HepG2 (cell line): ENCODE results near the gene ANKRD12. TPM values are rescaled to one million over a fixed set of nuclear protein-coding genes. Genes with fewer than 3 reads are reported as not detected.

Source experiments
- ATAC-seq: fragments of 200-7000 bp; cut with Tn5 transposase; 3 replicates; pipeline ENCODE4 v1.9.1; 2020; ENCODE audit warnings: mild to moderate bottlenecking, moderate library complexity
- BruUV-seq: library from RNA; stranded (reverse); fragments of 400-500 nt; replicated peaks from 2 replicates; lab custom pipeline; 2021; lab: Mats Ljungman, UMichigan
- CTCF ChIA-PET: fragments of 300-600 bp; formaldehyde crosslinking; extraction: SDS; loops from one replicate; lab custom pipeline; 2021; ENCODE audit warnings: low total read pairs, inconsistent platforms, low intra/inter-chr PET ratio; lab: Yijun Ruan, JAX
- POLR2A ChIA-PET: fragments of 350-600 bp; sonication (Branson Sonifier 250); formaldehyde crosslinking; loops from one replicate; lab custom pipeline; 2020; ENCODE audit warnings: antibody characterized with exemption, inconsistent platforms; lab: Yijun Ruan, JAX
- DNase-seq: peaks from one replicate; pipeline ENCODE4 v3.0.0-alpha.2; 2015; ENCODE audit warnings: low spot score
- FAIRE-seq: peaks from 3 replicates; lab custom pipeline; 2011; peaks lifted over from hg19 to GRCh38; lab: Jason Lieb, UNC
- H2AFZ ChIP-seq: one replicate; pipeline ENCODE4 v1.6.1; 2011; ENCODE audit warnings: low read length, inconsistent platforms
- H3K27ac ChIP-seq: fragments of 300-600 bp; 3 replicates; pipeline ENCODE4 v1.8.0; 2011; ENCODE audit warnings: mixed run types, mild to moderate bottlenecking, mixed read lengths, low read length, inconsistent platforms; ENCODE audit not compliant: insufficient read depth; ENCODE audit errors: extremely low read length
- H3K27me3 ChIP-seq, 2 experiments: fragments of 200-600 bp in 1 of 2; 2 replicates in 1 of 2; 3 replicates in 1 of 2; pipeline versions ENCODE4 v1.6.0 to v1.8.0; 2011; ENCODE audit warnings: low read length in 2 of 2, mild to moderate bottlenecking in 2 of 2, moderate library complexity in 2 of 2, inconsistent platforms in 1 of 2; ENCODE audit not compliant: insufficient read depth in 2 of 2, control insufficient read depth in 1 of 2
- H3K36me3 ChIP-seq, 2 experiments: fragments of 200-600 bp in 1 of 2; replicated peaks in 1 of 2; 2 replicates in 1 of 2; 3 replicates in 1 of 2; pipeline versions ENCODE4 v1.5.1 to v1.8.0; 2011; ENCODE audit warnings: low read length in 2 of 2, inconsistent platforms in 1 of 2; ENCODE audit not compliant: insufficient read depth in 2 of 2, control insufficient read depth in 1 of 2
- H3K4me1 ChIP-seq: 2 replicates; pipeline ENCODE4 v1.5.1; 2012; ENCODE audit warnings: low read length, inconsistent platforms; ENCODE audit not compliant: insufficient read depth
- H3K4me2 ChIP-seq: 2 replicates; pipeline ENCODE4 v1.6.0; 2011; ENCODE audit warnings: low read depth, low read length, inconsistent platforms
- H3K4me3 ChIP-seq, 3 experiments: fragments of 200-600 bp in 1 of 3; sonication (generic), shearing (Covaris generic) in 1 of 3; replicated peaks in 1 of 3; 2 replicates each; pipeline ENCODE4 v1.5.1; 2011 to 2016; ENCODE audit warnings: low read length in 3 of 3, inconsistent platforms in 2 of 3, low read depth in 2 of 3, mild to moderate bottlenecking in 2 of 3, control low read depth in 1 of 3, mixed read lengths in 1 of 3; ENCODE audit not compliant: insufficient read depth in 1 of 3
- H3K79me2 ChIP-seq: one replicate; pipeline ENCODE4 v1.6.1; 2011; ENCODE audit warnings: low read length, inconsistent platforms; ENCODE audit not compliant: insufficient read depth
- H3K9ac ChIP-seq: 2 replicates; pipeline ENCODE4 v1.6.0; 2011; ENCODE audit warnings: mild to moderate bottlenecking, low read depth, low read length, inconsistent platforms; ENCODE audit not compliant: insufficient read depth
- H3K9me3 ChIP-seq: 2 replicates; pipeline ENCODE4 v1.5.1; 2012; ENCODE audit warnings: mild to moderate bottlenecking, low read length
- H4K20me1 ChIP-seq: 2 replicates; pipeline ENCODE4 v1.6.0; 2011; ENCODE audit warnings: inconsistent platforms, mild to moderate bottlenecking, low read length, moderate library complexity; ENCODE audit not compliant: insufficient read depth
- FIP1L1 ChIP-seq: fragments of 200-400 bp; formaldehyde crosslinking; IDR thresholded peaks from 2 replicates; pipeline ENCODE4 v1.6.1; 2018; ENCODE audit warnings: low read depth, mild to moderate bottlenecking, low read length, moderate library complexity, borderline replicate concordance; ENCODE audit not compliant: insufficient read depth
- KLF12 ChIP-seq: sonication (generic); formaldehyde crosslinking; IDR thresholded peaks from 2 replicates; pipeline ENCODE4 v1.4.0; 2020; ENCODE audit warnings: missing genetic modification reagents, borderline replicate concordance
- PBX3 ChIP-seq: sonication (generic); formaldehyde crosslinking; IDR thresholded peaks from 2 replicates; pipeline ENCODE4 v1.8.1; 2023; ENCODE audit warnings: missing genetic modification reagents, inconsistent platforms, borderline replicate concordance
- SP1 ChIP-seq, 2 experiments: fragments of 450-650 bp in 1 of 2; sonication (generic) in 1 of 2; formaldehyde crosslinking in 1 of 2; IDR thresholded peaks; 2 replicates each; pipeline versions ENCODE4 v1.4.0 to v1.6.1; 2016 to 2020; ENCODE audit warnings: missing genetic modification reagents in 1 of 2
- ZBTB38 ChIP-seq: sonication (generic); formaldehyde crosslinking; IDR thresholded peaks from 2 replicates; pipeline ENCODE4 v1.5.1; 2020; ENCODE audit warnings: mild to moderate bottlenecking, missing genetic modification reagents
- ZHX1 ChIP-seq: sonication (generic); formaldehyde crosslinking; IDR thresholded peaks from 2 replicates; pipeline ENCODE4 v1.8.1; 2022; ENCODE audit warnings: low read depth, mild to moderate bottlenecking, missing genetic modification reagents
- ZNF432 ChIP-seq: sonication (generic); formaldehyde crosslinking; IDR thresholded peaks from 2 replicates; pipeline ENCODE4 v1.5.0; 2020; ENCODE audit warnings: missing genetic modification reagents, mild to moderate bottlenecking, borderline replicate concordance
- ZNF749 ChIP-seq: sonication (generic); formaldehyde crosslinking; IDR thresholded peaks from 2 replicates; pipeline ENCODE4 v1.8.0; 2022; ENCODE audit warnings: mild to moderate bottlenecking, missing genetic modification reagents, moderate library complexity, borderline replicate concordance
- WGBS: methylation state at CpG from one replicate; pipeline ENCODE4 v1.1.6; 2017; ENCODE audit warnings: low lambda C conversion rate; 5-methylcytosine and 5-hydroxymethylcytosine counted together
- in situ Hi-C: cut with HindIII; loops from 2 replicates; pipeline ENCODE4 v1.10.0; 2017; ENCODE audit warnings: low pct_unique_long_range_greater_than_20kb; ENCODE audit not compliant: extremely low pct_ligation_motif_present
- intact Hi-C: fragments of 100-400 bp; cut with micrococcal nuclease; formaldehyde crosslinking; loops from one replicate; pipeline ENCODE4 v1.10.0; 2022; ENCODE audit not compliant: unreplicated experiment
- polyA plus RNA-seq, 8 experiments: library from polyadenylated mRNA; depleted of rRNA in 3 of 8; stranded (reverse) in 7 of 8; unstranded in 1 of 8; fragments of >200 nt; fragmentation: Illumina TruSeq in 4 of 8; extraction: Trizol in 4 of 8; gene quantifications; 2 replicates each; pipeline versions ENCODE4 v1.2.1 to v1.2.3, GENCODE V29; 2011 to 2016; ENCODE audit warnings: low read depth in 4 of 8, missing spikeins in 1 of 8, mixed read lengths in 1 of 8; ENCODE audit not compliant: insufficient read depth in 1 of 8
- total RNA-seq, 5 experiments: library from RNA; depleted of rRNA; stranded (reverse); fragments of >200 nt; fragmentation: Illumina TruSeq; extraction: Trizol; gene quantifications; 2 replicates each; pipeline ENCODE4 v1.2.3, GENCODE V29; 2016; ENCODE audit warnings: low read depth in 1 of 5

Gene ANKRD12
- total and polyA plus RNA-seq, 2 of the 13 experiments (the other 11 are each of a cell fraction or from before 2014, with no cell fraction given): 6.0 to 23.2 TPM

GRCh38 chr18:9193031-9193430, 56.5 kb downstream of the ANKRD12 start:
- DNase-seq (no peak), ATAC-seq (no peak), FAIRE-seq (no peak)
- Histone ChIP-seq H3K9ac (no peak overlapping the region), H3K4me2 (no peak overlapping the region), H3K4me3 (no peak overlapping the region), H3K79me2 (no peaks in the 10 kb centered on the region), H3K36me3 (peaks cover 9 to 29% of the 10 kb centered on the region in 2 experiments; a peak in 4 of 5 replicates), H2AFZ (no peak overlapping the region), H3K27me3 (no peaks in the 10 kb centered on the region), H3K9me3 (no peaks in the 10 kb centered on the region), H4K20me1 (no peaks in the 10 kb centered on the region), H3K27ac (no peak overlapping the region), H3K4me1 (no peaks in the 10 kb centered on the region)
- TF ChIP-seq SP1 (IDR thresholded peaks at IDR 0.05) (no peak), SP1 (CRISPR knock-in tag; IDR thresholded peaks at IDR 0.05) (no peak), ZHX1 (CRISPR knock-in tag) (no peak), ZBTB38 (CRISPR knock-in tag) (no peak), ZNF749 (no peak), KLF12 (no peak), PBX3 (CRISPR knock-in tag) (no peak), ZNF432 (CRISPR knock-in tag) (no peak), FIP1L1 (no peak)
- intact Hi-C loops: no loop called here
- in situ Hi-C loops: no loop called here
- ChIA-PET POLR2A (no interaction called here), CTCF (no interaction called here)
- 98% methylated on average over 2 of the region's 2 CpGs for WGBS
- no TSS peak for BruUV-seq
